Retina (tissue), 1 donor: ENCODE results near the gene PRM2.
"Not testable (repeated sequence)": the region's sequence is repeated elsewhere in the genome, so short reads cannot be mapped to it uniquely, and the experiment has no call there.

Experiments
- DNase-seq: peaks from one replicate; pipeline ENCODE4 v3.0.0-alpha.2; 2016

PRM2 gene

GRCh38 chr16:11307639-11308492 lies 31.6 kb upstream of the PRM2 start:
- DNase-seq, result no peak

DNA sequence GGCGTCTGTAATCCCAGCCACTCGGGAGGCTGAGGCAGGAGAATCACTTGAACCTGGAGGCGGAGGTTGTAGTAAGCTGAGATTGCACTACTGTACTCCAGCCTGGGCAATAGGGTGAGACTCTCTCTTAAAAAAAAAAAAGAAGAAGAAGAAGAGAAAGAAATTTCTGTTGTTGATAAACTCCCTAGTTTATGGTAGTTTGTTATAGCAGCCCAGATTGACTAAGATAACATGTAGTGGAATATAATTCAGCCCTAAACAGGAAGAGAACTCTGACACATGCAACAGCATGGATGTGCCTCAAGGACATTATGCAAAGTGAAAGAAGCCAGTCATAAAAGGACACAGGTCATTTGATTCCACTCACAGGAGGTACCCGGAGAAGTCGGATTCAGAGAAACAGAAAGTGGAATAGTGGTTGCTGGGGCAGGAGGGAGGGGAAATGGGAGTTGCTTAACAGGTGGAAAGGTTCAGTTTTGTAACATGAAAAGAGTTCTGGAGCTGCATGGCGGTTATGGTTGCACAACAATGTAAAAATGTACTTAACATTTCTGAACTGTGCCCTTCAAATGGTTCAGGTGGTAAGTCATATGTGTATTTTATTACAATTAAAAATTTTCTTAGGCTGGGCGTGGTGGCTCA lies 30.8 kb upstream of the PRM2 start:
- DNase-seq, result no peak

DNA sequence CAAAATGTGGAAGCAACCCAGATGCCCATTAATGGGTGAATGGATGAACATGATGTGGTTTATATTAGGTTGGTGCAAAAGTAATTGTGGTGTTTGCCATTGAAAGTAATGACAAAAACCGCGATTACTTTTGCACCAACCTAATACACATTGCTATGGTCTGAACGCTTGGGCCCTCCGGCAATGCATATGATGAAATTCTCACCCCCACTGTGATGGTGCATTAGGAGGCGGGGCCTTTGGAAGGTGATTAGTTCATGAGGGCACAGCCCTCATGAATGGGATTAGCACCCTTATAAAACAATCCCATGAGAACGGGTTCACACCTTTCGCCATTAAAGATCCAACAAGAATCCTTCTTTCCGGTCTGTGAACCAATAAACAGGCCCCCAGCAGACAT lies 30.1 kb upstream of the PRM2 start:
- no peak for DNase-seq

GRCh38 chr16:11303405-11304138 lies 27.3 kb upstream of the PRM2 start:
- DNase-seq, result no peak

- DNase-seq, result no peak
Observed at GRCh38 chr16:11302977-11303376, 26.7 kb upstream of the PRM2 start.

GRCh38 chr16:11301645-11302501 lies 25.6 kb upstream of the PRM2 start:
- DNase-seq, result no peak

DNA sequence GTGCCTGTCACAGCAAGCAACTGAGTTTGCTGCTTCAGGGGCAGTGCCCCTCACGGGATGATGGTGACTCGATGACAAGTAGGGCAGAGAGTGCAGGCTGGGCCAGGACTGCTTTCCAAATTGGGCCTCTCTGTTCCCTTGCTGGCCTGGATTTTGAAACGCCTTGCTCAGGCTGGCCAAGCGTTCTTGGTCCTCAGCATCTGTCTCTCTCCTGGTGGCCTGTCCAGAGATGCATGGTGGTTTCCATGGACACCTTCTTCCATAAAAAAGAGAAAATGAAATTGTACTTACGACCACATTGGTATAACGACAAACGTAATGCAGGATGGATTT lies 24.2 kb upstream of the PRM2 start:
- no peak for DNase-seq

- no peak for DNase-seq
Observed at GRCh38 chr16:11299865-11300559, 23.7 kb upstream of the PRM2 start.

DNA sequence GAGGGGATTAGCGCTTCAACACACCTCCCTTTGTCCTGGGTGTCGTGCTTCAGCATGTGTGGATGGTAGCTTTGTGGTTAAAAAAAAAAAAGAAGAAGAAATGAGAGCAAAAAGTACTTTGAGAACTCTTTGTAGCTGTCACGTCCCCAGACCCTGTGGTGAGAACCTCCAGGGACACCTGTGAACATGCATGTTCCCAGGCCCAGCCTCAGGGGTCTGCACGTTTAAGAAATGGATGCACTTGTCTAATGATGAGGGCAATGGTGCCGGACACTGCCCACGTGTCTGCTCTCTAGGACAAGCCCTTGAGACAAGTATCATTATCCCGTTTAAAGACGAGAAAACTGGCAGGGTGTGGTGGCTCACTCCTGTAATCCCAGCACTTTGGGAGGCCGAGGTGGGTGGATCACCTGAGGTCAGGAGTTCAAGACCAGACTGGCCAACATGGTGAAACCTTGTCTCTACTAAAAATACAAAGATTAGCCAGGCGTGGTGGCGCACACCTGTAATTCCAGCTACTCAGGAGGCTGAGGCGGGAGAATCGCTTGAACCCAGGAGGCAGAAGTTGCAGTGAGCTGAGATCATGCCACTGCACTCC lies 22.8 kb upstream of the PRM2 start:
- DNase-seq, result not testable (repeated sequence)

DNA sequence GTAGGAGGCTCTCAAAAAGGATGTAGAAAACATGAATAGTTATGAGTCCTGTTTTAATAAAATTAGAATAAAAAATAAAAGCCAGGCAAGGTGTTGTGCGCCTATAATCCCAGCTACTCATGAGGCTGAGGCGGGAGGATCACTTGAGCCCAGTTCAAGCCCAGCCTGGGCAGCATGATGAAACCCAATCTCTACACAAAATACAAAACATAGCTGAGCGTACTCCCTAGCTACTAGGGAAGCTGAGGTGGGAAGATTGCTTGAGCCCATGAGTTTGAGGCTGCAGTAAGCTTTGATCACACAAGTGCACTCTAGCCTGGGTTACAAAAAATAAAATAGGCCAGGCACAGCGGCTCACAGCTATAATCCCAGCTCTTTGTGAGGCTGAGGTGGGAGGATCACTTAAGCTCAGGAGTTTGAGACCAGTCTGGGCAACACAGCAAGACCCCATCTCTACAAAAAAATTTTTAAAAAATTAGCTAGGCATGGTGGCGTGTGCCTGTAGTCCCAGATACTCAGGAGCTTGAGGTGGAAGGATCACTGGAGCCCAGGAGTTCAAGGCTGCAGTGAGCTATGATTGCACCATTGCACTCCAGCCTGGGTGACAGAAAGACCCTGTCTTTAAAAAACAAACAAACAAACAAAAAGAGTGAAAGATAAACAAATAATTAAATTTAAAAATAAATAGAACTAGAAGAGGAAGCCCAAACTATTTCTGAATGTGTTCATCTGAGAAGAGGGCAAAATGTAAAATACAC lies 22.0 kb upstream of the PRM2 start:
- DNase-seq, result no peak

- DNase-seq, result peak; percentile 69
Observed at GRCh38 chr16:11297492-11298142, 21.3 kb upstream of the PRM2 start.

DNA sequence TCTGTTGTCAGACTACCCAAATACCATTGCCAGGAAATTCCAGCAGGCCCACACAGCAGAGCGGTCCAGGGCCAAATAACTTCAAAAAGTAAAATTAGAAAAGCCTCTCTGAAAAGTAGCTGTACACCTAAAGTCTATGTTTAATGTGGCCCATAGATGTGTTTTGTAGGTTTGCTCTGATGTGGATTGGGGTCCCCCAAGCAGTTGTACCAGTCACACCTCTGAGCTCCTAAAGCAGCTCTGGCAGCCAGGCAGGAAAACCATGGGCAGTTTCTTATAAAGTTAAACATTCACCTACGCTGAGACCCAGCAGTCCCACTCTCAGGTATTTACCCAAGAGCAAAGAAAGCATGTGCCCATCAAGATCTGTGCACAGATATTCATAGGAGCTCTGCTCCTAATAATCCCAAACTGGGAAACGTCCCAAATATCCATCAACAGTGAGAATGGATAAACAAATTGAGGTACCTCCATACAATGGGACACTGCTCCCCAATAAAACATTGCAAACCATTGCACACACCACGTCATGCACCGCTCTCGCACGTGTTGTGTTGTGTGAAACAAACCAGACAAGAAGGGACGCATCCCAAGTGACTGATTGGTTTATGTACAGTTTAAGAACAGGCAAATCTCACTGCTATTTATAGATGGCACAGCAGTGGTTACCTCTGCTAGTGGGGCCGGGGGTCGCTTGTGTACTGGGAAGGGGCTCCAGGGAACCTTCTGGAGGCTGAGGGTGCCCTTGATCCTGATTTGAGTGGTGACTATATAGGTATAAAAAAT lies 20.6 kb upstream of the PRM2 start:
- DNase-seq, result no peak

DNA sequence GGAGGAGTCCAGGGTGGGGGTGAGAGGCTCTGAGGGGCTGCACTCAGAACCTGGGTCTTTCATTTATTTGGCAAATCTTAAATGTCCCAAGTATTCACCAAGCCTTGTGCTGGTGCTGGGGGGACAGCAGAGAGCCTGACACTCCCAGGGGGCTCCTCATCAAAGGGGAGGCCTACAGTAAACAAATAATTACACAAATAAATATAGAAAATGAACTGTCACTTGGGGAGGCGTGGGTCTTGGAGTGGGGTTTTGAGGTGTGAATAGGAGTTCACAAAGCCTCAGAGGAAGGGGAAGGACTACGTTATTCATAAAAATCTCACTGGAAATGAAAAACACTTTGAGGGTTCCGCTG lies 20.0 kb upstream of the PRM2 start:
- no peak for DNase-seq

DNA sequence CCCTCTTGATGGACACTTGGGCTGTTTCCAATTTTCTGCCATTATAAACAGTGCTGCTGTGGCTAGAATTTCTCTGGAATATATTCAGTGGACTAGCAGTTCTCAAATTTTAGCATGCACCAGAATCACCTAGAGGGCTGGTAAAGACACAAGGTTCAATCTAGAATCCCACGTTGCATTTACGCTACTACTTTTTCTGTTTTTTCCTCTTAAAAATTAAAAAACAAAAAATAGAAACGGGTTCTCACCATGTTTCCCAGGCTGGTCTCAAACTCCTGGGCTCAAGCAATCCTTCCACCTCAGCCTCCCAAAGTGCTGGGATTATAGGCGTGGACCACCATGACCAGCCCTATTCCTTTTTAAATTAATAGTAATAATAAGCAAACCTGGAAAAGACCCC lies 19.4 kb upstream of the PRM2 start:
- DNase-seq, result no peak

- DNase-seq, result no peak
Observed at GRCh38 chr16:11292076-11292748, 15.9 kb upstream of the PRM2 start.

GRCh38 chr16:11291091-11291703 lies 14.9 kb upstream of the PRM2 start:
- DNase-seq, result peak; percentile 36

GRCh38 chr16:11290102-11290893 lies 14.0 kb upstream of the PRM2 start:
- DNase-seq, result no peak

DNA sequence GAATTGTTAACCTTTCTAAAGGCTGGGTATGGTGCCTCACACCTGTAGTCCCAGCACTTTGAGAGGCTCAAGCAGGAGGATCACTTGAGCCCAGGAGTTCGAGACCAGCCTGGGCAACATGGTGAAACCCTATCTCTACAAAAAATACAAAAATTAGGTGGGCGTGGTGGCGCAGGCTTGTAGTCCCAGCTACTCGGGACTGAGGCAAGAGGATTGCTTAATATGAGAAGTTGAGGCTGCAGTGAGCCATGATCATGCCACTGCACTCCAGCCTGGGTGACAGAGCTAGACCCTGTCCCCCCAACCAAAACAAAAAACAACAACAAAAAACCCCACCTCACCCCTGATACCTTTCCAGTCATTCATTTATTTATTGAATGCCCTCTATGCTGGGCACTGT lies 13.4 kb upstream of the PRM2 start:
- not testable (repeated sequence) for DNase-seq
